ENCODE measurements around the gene F13A1. TPM values are rescaled to one million over a fixed set of nuclear protein-coding genes. Genes with fewer than 3 reads are reported as not detected.

F13A1 gene
- total and polyA plus RNA-seq, 2 of the 13 experiments (the other 11 are each of a cell fraction or from before 2014, with no cell fraction given) = not detected

- TF ChIP-seq MYC (CRISPR knock-in tag; IDR thresholded peaks at IDR 0.05; ENCODE audit: borderline replicate concordance) = no peak
- DNase-seq (ENCODE audit: low spot score) (no peak), ATAC-seq (no peak), FAIRE-seq (no peak)
- Histone ChIP-seq H3K79me2 (ENCODE audit: insufficient read depth, low read length) (no peaks in the 10 kb centered on the region), H3K36me3 (replicated peaks in 1 of 2; ENCODE audit: control insufficient read depth in 1 of 2, insufficient read depth in 2 of 2, low read length in 2 of 2) (no peaks in the 10 kb centered on the region), H3K9ac (ENCODE audit: insufficient read depth, low read depth, low read length) (no peak overlapping the region), H2AFZ (ENCODE audit: low read length) (no peak overlapping the region), H3K27ac (ENCODE audit: extremely low read length, insufficient read depth, low read length) (no peak overlapping the region), H3K4me2 (ENCODE audit: low read depth, low read length) (no peak overlapping the region), H4K20me1 (ENCODE audit: insufficient read depth, low read length) (no peaks in the 10 kb centered on the region), H3K9me3 (ENCODE audit: low read length) (no peaks in the 10 kb centered on the region), H3K4me1 (ENCODE audit: insufficient read depth, low read length) (no peaks in the 10 kb centered on the region), H3K27me3 (ENCODE audit: control insufficient read depth in 1 of 2, insufficient read depth in 2 of 2, low read length in 2 of 2) (peaks cover 0 to 8% of the 10 kb centered on the region in 2 experiments; a peak in 1 of 5 replicates), H3K4me3 (replicated peaks in 1 of 3; ENCODE audit: insufficient read depth in 1 of 3, low read depth in 2 of 3, low read length in 3 of 3) (no peak overlapping the region)
- no TSS peak for BruUV-seq (replicated peaks)
- ChIA-PET CTCF (ENCODE audit: low intra/inter-chr PET ratio, low total read pairs) (no interaction called here), POLR2A (no interaction called here)
- in situ Hi-C loops (cut with HindIII; ENCODE audit: extremely low pct_ligation_motif_present, low pct_unique_long_range_greater_than_20kb) (no loop called here), intact Hi-C loops (cut with micrococcal nuclease; ENCODE audit: unreplicated experiment) (no loop called here)
- WGBS (ENCODE audit: low lambda C conversion rate) = 0% methylated on average over 1 of the region's 1 CpG
Measured at GRCh38 chr6:6282716-6283115, 37.7 kb downstream of the F13A1 start.

- Histone ChIP-seq H3K27ac (ENCODE audit: extremely low read length, insufficient read depth, low read length) (no peak overlapping the region), H3K36me3 (replicated peaks in 1 of 2; ENCODE audit: control insufficient read depth in 1 of 2, insufficient read depth in 2 of 2, low read length in 2 of 2) (no peaks in the 10 kb centered on the region), H3K4me3 (replicated peaks in 1 of 3; ENCODE audit: insufficient read depth in 1 of 3, low read depth in 2 of 3, low read length in 3 of 3) (no peak overlapping the region), H3K27me3 (ENCODE audit: control insufficient read depth in 1 of 2, insufficient read depth in 2 of 2, low read length in 2 of 2) (no peaks in the 10 kb centered on the region), H3K4me1 (ENCODE audit: insufficient read depth, low read length) (no peaks in the 10 kb centered on the region), H3K4me2 (ENCODE audit: low read depth, low read length) (no peak overlapping the region), H3K9ac (ENCODE audit: insufficient read depth, low read depth, low read length) (no peak overlapping the region), H3K79me2 (ENCODE audit: insufficient read depth, low read length) (no peaks in the 10 kb centered on the region), H2AFZ (ENCODE audit: low read length) (no peak overlapping the region), H3K9me3 (ENCODE audit: low read length) (no peaks in the 10 kb centered on the region), H4K20me1 (ENCODE audit: insufficient read depth, low read length) (no peaks in the 10 kb centered on the region)
- in situ Hi-C loops (cut with HindIII; ENCODE audit: extremely low pct_ligation_motif_present, low pct_unique_long_range_greater_than_20kb) (no loop called here), intact Hi-C loops (cut with micrococcal nuclease; ENCODE audit: unreplicated experiment) (no loop called here)
- no TSS peak for BruUV-seq (replicated peaks)
- ChIA-PET POLR2A (no interaction called here), CTCF (ENCODE audit: low intra/inter-chr PET ratio, low total read pairs) (no interaction called here)
- ATAC-seq (no peak), DNase-seq (ENCODE audit: low spot score) (no peak), FAIRE-seq (no peak)
- WGBS (ENCODE audit: low lambda C conversion rate) = 12% methylated on average over 4 of the region's 4 CpGs
- peak; percentile 77 for TF ChIP-seq CEBPG (CRISPR knock-in tag; IDR thresholded peaks at IDR 0.05)
- no peak for TF ChIP-seq KIAA2018 (CRISPR knock-in tag; IDR thresholded peaks at IDR 0.05; ENCODE audit: borderline replicate concordance)
- no peak for TF ChIP-seq HES4 (CRISPR knock-in tag; IDR thresholded peaks at IDR 0.05; ENCODE audit: borderline replicate concordance)
- no peak for TF ChIP-seq RXRA (CRISPR knock-in tag; IDR thresholded peaks at IDR 0.05)
- TF ChIP-seq ZFP1 (CRISPR knock-in tag; IDR thresholded peaks at IDR 0.05) = no peak
- TF ChIP-seq CEBPB (IDR thresholded peaks at IDR 0.05; ENCODE audit: borderline replicate concordance, low read depth, low read length) = peak; percentile 95
- no peak for TF ChIP-seq HOMEZ (CRISPR knock-in tag; IDR thresholded peaks at IDR 0.05; ENCODE audit: low read depth)
- TF ChIP-seq SOX6 (IDR thresholded peaks at IDR 0.05) = no peak
- no peak for TF ChIP-seq SOX6 (CRISPR knock-in tag; IDR thresholded peaks at IDR 0.05)
- no peak for TF ChIP-seq ZMYM2 (CRISPR knock-in tag; IDR thresholded peaks at IDR 0.05)
Measured at GRCh38 chr6:6277413-6277812, 43.0 kb downstream of the F13A1 start.

Data from HepG2 (cell line).